Skeletal muscle cell (primary cell): Measurements from ENCODE around the gene MAN1C1.
A peak's percentile ranks its signal among the peaks of the same experiment; 100 is the strongest.

Experiments used
- DNase-seq: peaks from one replicate; pipeline ENCODE4 v3.0.0-alpha.2; 2010; ENCODE audit warnings: low read depth
- H3K4me3 ChIP-seq: 2 replicates; pipeline ENCODE4 v1.5.1; 2011; ENCODE audit warnings: low read depth, mild to moderate bottlenecking, control low read depth, low read length, moderate library complexity

The MAN1C1 gene

GRCh38 chr1:25616095-25616986, at the start of gene MAN1C1:
Gene MAN1C1 (plus strand): TSS chr1:25616791. CDS start chr1:25617798, 1,007 bp downstream.
- H3K4me3 ChIP-seq = peak within 1 kb of the TSS; percentile 64
- peak; percentile 14 for DNase-seq

- DNase-seq = no peak
- no peak overlapping the region for H3K4me3 ChIP-seq
Observed at GRCh38 chr1:25567710-25568089, 48.9 kb upstream of the MAN1C1 start.

- H3K4me3 ChIP-seq = no peak overlapping the region
- no peak for DNase-seq
Observed at GRCh38 chr1:25568090-25568833, 48.3 kb upstream of the MAN1C1 start.

GRCh38 chr1:25568834-25569596, 47.6 kb upstream of the MAN1C1 start:
- no peak overlapping the region for H3K4me3 ChIP-seq
- no peak for DNase-seq

GRCh38 chr1:25569597-25570396, 46.8 kb upstream of the MAN1C1 start:
- no peak for DNase-seq
- H3K4me3 ChIP-seq = no peak overlapping the region

- DNase-seq = no peak
- no peak overlapping the region for H3K4me3 ChIP-seq
Observed at GRCh38 chr1:25570798-25571521, 45.6 kb upstream of the MAN1C1 start.

- no peak for DNase-seq
- no peak overlapping the region for H3K4me3 ChIP-seq
Observed at GRCh38 chr1:25571522-25571970, 45.0 kb upstream of the MAN1C1 start.

- no peak for DNase-seq
- H3K4me3 ChIP-seq = no peak overlapping the region
Observed at GRCh38 chr1:25572107-25572506, 44.5 kb upstream of the MAN1C1 start.

- no peak overlapping the region for H3K4me3 ChIP-seq
- no peak for DNase-seq
Observed at GRCh38 chr1:25572708-25573590, 43.6 kb upstream of the MAN1C1 start.

- H3K4me3 ChIP-seq = no peak overlapping the region
- DNase-seq = no peak
Observed at GRCh38 chr1:25573591-25573930, 43.0 kb upstream of the MAN1C1 start.

- DNase-seq = no peak
Observed at GRCh38 chr1:25573961-25574360, 42.6 kb upstream of the MAN1C1 start.

GRCh38 chr1:25575191-25575590, 41.4 kb upstream of the MAN1C1 start:
- DNase-seq = no peak
- no peak overlapping the region for H3K4me3 ChIP-seq

More at GRCh38 chr1:25573961-25574360, 42.6 kb upstream of the MAN1C1 start:
- H3K4me3 ChIP-seq = no peak overlapping the region

- no peak for DNase-seq
- H3K4me3 ChIP-seq = no peak overlapping the region
Observed at GRCh38 chr1:25576459-25577133, 40.0 kb upstream of the MAN1C1 start.

GRCh38 chr1:25577134-25577920, 39.3 kb upstream of the MAN1C1 start:
- no peak for DNase-seq
- no peak overlapping the region for H3K4me3 ChIP-seq

GRCh38 chr1:25579292-25580252, 37.0 kb upstream of the MAN1C1 start:
- H3K4me3 ChIP-seq = no peak overlapping the region
- DNase-seq = no peak
